KOPT-K1 (cell line): Measurements from ENCODE around the gene ELFN2.

ENCODE experiments used
- H3K27ac ChIP-seq: fragments of 200-600 bp; sonication (generic); 2 replicates; pipeline ENCODE4 v1.5.1; 2016; ENCODE audit warnings: antibody characterized with exemption, mild to moderate bottlenecking, low read depth, low read length; ENCODE audit not compliant: poor library complexity, severe bottlenecking
- H3K36me3 ChIP-seq: fragments of 200-600 bp; sonication (generic); 2 replicates; pipeline ENCODE4 v1.5.1; 2017; ENCODE audit warnings: antibody characterized with exemption, mild to moderate bottlenecking, low read length, moderate library complexity; ENCODE audit not compliant: insufficient read depth
- H3K9me3 ChIP-seq: fragments of 200-600 bp; sonication (generic); 2 replicates; pipeline ENCODE4 v1.5.1; 2017; ENCODE audit warnings: antibody characterized with exemption, low read length, mild to moderate bottlenecking; ENCODE audit not compliant: insufficient read depth, poor library complexity, severe bottlenecking

ELFN2 gene

DNA sequence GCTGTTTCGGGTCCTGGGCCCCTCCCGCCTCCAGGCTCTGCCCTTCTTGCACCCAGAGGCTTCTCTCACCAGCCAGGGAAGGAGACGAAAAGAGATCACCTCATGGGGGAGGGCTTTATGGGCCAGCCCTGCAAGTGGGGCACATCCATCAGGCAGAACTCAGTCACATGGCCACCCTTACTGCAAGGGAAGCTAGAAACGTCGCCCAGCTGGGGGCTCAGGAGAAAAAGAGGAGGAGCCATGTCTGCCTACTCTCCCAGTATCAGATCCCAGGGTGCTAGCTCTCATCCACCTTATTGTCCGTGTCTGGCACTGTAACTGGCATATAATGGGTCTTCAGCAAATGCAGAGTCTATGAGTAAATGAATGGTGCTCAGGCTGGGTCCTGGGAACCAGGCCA, 34.7 kb upstream of the ELFN2 start:
- peaks cover 14% of the 10 kb centered on the region; the same call in 1 of the 2 replicates for H3K36me3 ChIP-seq
- H3K9me3 ChIP-seq = no peaks in the 10 kb centered on the region
- no peak overlapping the region for H3K27ac ChIP-seq

DNA sequence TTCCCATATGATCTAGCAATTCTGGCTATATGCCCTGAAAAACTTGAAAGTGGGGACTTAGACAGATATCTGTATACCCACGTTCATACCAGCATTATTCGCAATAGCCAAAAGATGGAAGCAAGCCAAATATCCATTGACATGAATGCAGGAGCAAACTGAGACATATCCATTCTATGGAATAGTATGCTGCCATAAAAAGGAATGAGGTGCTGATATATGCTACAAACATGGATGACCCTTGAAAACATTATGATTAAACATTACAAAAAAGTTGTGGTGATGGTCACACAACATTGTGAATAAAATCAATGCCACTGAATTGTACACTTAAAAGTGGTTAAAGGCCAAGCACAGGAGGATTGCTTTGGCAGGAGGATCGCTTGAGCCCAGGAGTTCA, 33.4 kb upstream of the ELFN2 start:
- Histone ChIP-seq H3K36me3 (peaks cover 5% of the 10 kb centered on the region; the same call in 1 of the 2 replicates), H3K27ac (no peak overlapping the region), H3K9me3 (no peaks in the 10 kb centered on the region)

- no peaks in the 10 kb centered on the region for H3K9me3 ChIP-seq
- H3K36me3 ChIP-seq = no peaks in the 10 kb centered on the region
- H3K27ac ChIP-seq = no peak overlapping the region
Measured at GRCh38 chr22:37459206-37459605, 31.9 kb upstream of the ELFN2 start.

DNA sequence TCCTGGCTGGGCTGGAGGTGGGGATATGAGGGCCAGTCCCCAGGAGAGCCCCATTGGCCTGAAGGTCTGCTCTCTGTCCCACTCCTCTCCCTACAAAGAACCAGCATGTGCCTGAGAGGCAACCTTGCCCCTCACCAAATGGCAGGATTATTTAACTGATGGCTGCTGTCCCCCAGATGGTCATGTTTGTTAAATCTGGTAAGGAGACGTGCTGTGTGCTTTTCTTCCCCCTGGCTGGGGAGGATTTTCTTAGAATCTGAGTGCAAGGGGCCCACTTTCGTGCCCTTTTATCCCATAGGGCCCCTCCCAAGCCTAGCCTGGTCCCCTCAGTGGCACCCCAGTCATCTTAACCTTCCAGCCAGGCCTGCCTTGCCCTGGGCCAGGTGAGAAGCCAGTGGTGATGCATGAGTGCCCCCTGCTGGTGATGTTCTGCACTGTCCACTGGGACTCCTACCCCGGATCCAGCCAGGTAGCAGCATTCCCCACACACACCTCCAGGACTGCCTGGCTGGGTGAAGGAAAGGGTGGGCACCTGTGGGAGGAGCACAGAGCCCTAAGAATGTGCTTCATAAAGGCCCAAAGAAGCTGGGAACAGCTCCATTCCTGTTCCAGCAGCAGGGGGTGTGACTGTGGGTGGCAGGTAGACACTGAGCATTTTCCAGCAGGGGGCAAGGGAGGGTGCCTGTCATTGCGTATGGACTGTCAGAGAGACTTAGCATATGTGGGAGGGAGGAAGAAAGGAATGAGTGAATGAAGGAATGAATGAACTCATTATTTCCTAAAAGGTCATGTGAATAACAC, 30.0 kb upstream of the ELFN2 start:
- no peak overlapping the region for H3K27ac ChIP-seq
- no peaks in the 10 kb centered on the region for H3K36me3 ChIP-seq
- no peaks in the 10 kb centered on the region for H3K9me3 ChIP-seq

- H3K27ac ChIP-seq = no peak overlapping the region
- no peaks in the 10 kb centered on the region for H3K36me3 ChIP-seq
- no peaks in the 10 kb centered on the region for H3K9me3 ChIP-seq
Measured at GRCh38 chr22:37456346-37456745, 29.1 kb upstream of the ELFN2 start.

DNA sequence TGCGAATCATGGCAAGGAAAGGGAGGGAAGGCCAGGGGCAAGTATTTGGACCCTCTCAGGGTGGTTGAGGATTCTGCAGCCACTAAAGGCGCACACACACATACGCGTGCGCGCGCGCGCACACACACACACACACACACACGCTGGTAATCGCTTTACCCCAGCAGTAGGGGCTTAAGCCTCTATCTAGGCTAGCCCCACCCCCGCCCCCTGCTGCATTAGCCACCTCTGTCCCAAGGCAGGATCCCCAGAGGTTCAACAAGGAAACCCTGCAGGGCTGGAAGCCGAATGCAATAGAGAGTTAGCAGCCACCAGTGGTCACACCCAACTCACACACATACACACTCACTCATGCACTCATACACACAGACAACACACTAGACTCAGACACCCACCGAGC, 28.6 kb upstream of the ELFN2 start:
- no peak overlapping the region for H3K27ac ChIP-seq
- no peaks in the 10 kb centered on the region for H3K9me3 ChIP-seq
- no peaks in the 10 kb centered on the region for H3K36me3 ChIP-seq

GRCh38 chr22:37454857-37455686, 27.8 kb upstream of the ELFN2 start:
- Histone ChIP-seq H3K36me3 (no peaks in the 10 kb centered on the region), H3K27ac (no peak overlapping the region), H3K9me3 (no peaks in the 10 kb centered on the region)

DNA sequence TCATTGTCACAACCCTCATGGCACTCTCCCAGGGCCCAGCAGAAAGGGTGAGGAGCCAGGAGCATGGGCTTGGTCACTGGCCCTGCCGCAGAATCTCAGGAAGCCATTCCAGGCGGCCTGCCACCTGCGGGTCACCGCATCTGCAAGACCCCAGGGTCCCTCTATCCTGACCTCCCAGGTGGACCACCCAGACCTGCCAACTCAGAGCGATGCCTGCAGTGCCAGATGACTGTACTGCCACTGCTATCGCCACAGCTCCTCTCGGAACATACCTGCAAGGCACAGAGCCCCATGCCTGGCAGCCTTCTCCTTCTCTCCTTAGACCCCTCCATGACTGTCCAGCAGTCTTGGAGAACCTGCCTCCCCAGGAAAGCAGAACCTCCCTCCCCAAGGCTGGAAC, 26.4 kb upstream of the ELFN2 start:
- no peaks in the 10 kb centered on the region for H3K9me3 ChIP-seq
- no peak overlapping the region for H3K27ac ChIP-seq
- H3K36me3 ChIP-seq = no peaks in the 10 kb centered on the region

DNA sequence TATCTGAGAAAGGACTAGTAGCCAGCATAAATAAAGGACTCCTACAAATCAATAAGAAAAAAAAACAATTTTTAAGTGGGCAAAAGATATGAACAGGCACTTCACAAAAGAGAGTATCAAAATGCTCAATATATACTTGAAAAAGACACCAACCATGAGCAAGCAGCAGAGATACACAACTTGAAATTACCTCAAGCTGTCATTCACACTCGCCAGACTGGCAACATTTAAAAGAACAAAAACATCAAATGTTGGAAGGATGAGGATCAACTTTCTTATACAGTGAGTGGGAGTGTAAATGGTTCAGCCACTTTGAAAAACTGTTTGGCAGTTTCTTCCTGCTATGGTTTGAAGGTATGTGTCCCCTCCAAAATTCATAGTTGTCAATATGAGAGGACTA, 23.9 kb upstream of the ELFN2 start:
- Histone ChIP-seq H3K27ac (no peak overlapping the region), H3K9me3 (no peaks in the 10 kb centered on the region), H3K36me3 (no peaks in the 10 kb centered on the region)

DNA sequence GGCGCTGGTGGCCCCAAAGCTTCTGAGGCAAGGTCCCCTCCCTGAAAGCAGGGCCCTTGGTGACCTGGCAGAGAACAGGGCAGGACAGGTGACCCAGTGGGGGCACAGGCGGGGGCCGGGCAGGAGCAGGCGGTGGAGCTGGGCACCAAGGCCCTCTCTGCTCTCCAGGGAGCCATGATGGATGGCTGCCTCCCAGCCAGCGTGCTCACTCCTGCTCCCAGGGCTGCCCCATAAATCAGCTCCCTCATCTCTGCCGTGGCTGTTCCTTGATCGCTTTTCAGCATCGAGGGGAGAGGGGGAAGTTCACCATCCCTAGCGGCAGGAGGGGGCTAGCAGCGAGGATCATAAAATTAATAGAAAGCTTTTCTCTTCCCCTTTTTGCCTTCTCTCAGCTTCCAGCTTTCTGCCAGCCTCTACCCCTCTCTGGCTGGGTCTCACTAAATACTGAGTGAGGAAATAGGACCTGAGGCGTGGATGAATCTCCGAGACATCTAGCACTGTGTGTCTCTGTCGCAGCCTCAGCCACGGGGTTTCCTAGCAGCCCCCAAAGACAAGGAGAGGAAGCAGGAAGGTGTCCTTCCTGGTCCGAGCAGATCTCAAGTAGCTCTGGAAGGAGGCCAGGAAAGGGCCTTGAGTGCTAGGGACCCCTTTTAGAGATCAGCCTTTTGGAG, 22.2 kb upstream of the ELFN2 start:
- Histone ChIP-seq H3K36me3 (no peaks in the 10 kb centered on the region), H3K9me3 (no peaks in the 10 kb centered on the region), H3K27ac (no peak overlapping the region)

- no peaks in the 10 kb centered on the region for H3K9me3 ChIP-seq
- H3K27ac ChIP-seq = no peak overlapping the region
Measured at GRCh38 chr22:37448516-37449127, 21.3 kb upstream of the ELFN2 start.

GRCh38 chr22:37445501-37445900, 18.2 kb upstream of the ELFN2 start:
- Histone ChIP-seq H3K27ac (no peak overlapping the region), H3K9me3 (peaks cover 11% of the 10 kb centered on the region), H3K36me3 (no peaks in the 10 kb centered on the region)

More at GRCh38 chr22:37448516-37449127, 21.3 kb upstream of the ELFN2 start:
- no peaks in the 10 kb centered on the region for H3K36me3 ChIP-seq

- no peaks in the 10 kb centered on the region for H3K36me3 ChIP-seq
- peaks cover 17% of the 10 kb centered on the region for H3K9me3 ChIP-seq
- no peak overlapping the region for H3K27ac ChIP-seq
Measured at GRCh38 chr22:37443977-37444376, 16.7 kb upstream of the ELFN2 start.

DNA sequence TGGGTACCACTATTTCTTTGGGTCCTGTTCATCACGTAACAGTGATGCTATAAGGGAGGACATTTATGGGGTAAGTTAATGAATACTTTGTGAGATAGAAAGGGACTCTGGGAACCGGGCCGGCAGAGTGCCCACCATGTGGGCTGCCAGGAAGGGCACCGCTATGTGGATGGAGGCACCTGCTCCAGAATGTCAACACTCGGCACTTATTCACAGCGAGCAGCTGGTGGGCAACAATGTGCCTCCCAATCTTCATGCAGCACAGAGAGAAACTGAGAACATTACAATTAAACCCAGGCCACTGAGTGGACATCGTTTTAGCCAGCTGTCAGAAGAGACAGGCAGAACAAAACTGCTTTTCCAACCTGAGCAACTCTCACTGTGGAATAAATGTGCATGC, 15.8 kb upstream of the ELFN2 start:
- Histone ChIP-seq H3K9me3 (peaks cover 17% of the 10 kb centered on the region), H3K27ac (no peak overlapping the region), H3K36me3 (no peaks in the 10 kb centered on the region)

DNA sequence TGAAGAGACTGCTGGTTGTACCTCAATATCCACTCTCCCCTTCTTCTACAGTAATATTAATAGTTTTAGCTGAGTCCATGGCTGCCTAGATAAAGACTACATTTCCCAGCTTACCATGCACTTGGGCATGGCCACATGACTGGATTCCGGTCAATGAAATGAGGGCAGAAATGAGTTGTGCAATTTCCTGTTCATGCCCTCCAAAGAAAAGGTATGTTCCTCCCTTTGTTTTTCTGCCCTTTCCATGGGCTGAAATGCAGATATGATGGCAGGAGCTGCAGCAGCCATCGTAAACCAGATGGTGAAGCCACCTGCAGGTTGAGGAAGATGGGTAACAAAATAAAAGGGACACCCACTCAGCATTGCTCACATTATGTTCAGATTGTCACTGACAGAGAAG, 15.3 kb upstream of the ELFN2 start:
- H3K9me3 ChIP-seq = peaks cover 17% of the 10 kb centered on the region
- no peaks in the 10 kb centered on the region for H3K36me3 ChIP-seq
- no peak overlapping the region for H3K27ac ChIP-seq
